ENCODE data around the gene STK32A. TPM values are rescaled to one million over a fixed set of nuclear protein-coding genes. Genes with fewer than 3 reads are reported as not detected.

STK32A gene
- total and polyA plus RNA-seq, 4 donors: 0.03 to 0.17 (median 0.09) TPM

- TF ChIP-seq ZBTB33 (IDR thresholded peaks at IDR 0.05) (no peak), YY1 (IDR thresholded peaks at IDR 0.05) (no peak), HNF4G (IDR thresholded peaks at IDR 0.05) (no peak), EGR1 (IDR thresholded peaks at IDR 0.05; ENCODE audit: low read depth in 2 of 2) (no peak), RXRA (IDR thresholded peaks at IDR 0.05) (no peak), RAD21 (IDR thresholded peaks at IDR 0.05) (no peak), TAF1 (conservative IDR thresholded peaks at IDR 0.05) (no peak)
Observed at GRCh38 chr5:147340941-147341340, 106.1 kb downstream of the STK32A start (continued).

GRCh38 chr5:147341345-147341744 lies 106.5 kb downstream of the STK32A start:
- no peak overlapping the region for H3K9ac ChIP-seq (ENCODE audit: low read depth in 1 of 2, low read length in 2 of 2)
- H3K9me3 ChIP-seq (ENCODE audit: control insufficient read depth in 4 of 4, low read length in 3 of 4): peaks cover 0 to 2% (median 0%) of the 10 kb centered on the region in 4 donors
- H3K4me1 ChIP-seq (ENCODE audit: control insufficient read depth in 4 of 4, insufficient read depth in 4 of 4, low read length in 3 of 4): no peaks in the 10 kb centered on the region
- no peak overlapping the region for H3K4me3 ChIP-seq (ENCODE audit: low read depth in 1 of 3, low read length in 3 of 3)
- H3K36me3 ChIP-seq (ENCODE audit: control insufficient read depth in 4 of 4, insufficient read depth in 3 of 4, low read depth in 1 of 4, low read length in 3 of 4): no peaks in the 10 kb centered on the region
- H3K27ac ChIP-seq (ENCODE audit: low read depth in 1 of 2, low read length in 2 of 2): no peak overlapping the region
- no peak for DNase-seq (ENCODE audit: low spot score)
- no peaks in the 10 kb centered on the region for H3K27me3 ChIP-seq (ENCODE audit: control insufficient read depth in 4 of 4, insufficient read depth in 4 of 4, low read length in 3 of 4)
- TF ChIP-seq EGR1 (IDR thresholded peaks at IDR 0.05; ENCODE audit: low read depth in 2 of 2) (no peak), RAD21 (IDR thresholded peaks at IDR 0.05) (no peak), GABPA (IDR thresholded peaks at IDR 0.05 in 1 of 2, conservative IDR thresholded peaks at IDR 0.05 in 1 of 2) (no peak), ATF3 (IDR thresholded peaks at IDR 0.05) (no peak), YY1 (IDR thresholded peaks at IDR 0.05) (no peak), HNF4G (IDR thresholded peaks at IDR 0.05) (no peak), TAF1 (conservative IDR thresholded peaks at IDR 0.05) (no peak), FOXA1 (IDR thresholded peaks at IDR 0.05) (no peak), REST (IDR thresholded peaks at IDR 0.05) (no peak), SP1 (IDR thresholded peaks at IDR 0.05) (no peak)

GRCh38 chr5:147344861-147345260 lies 110.0 kb downstream of the STK32A start:
- 31% methylated on average over 1 of the region's 1 CpG for WGBS
- Histone ChIP-seq H3K4me3 (ENCODE audit: low read depth in 1 of 3, low read length in 3 of 3) (no peak overlapping the region), H3K9me3 (ENCODE audit: control insufficient read depth in 4 of 4, low read length in 3 of 4) (no peaks in the 10 kb centered on the region), H3K27me3 (ENCODE audit: control insufficient read depth in 4 of 4, insufficient read depth in 4 of 4, low read length in 3 of 4) (no peaks in the 10 kb centered on the region), H3K9ac (ENCODE audit: low read depth in 1 of 2, low read length in 2 of 2) (no peak overlapping the region), H3K4me1 (ENCODE audit: control insufficient read depth in 4 of 4, insufficient read depth in 4 of 4, low read length in 3 of 4) (no peaks in the 10 kb centered on the region), H3K27ac (ENCODE audit: low read depth in 1 of 2, low read length in 2 of 2) (no peak overlapping the region), H3K36me3 (ENCODE audit: control insufficient read depth in 4 of 4, insufficient read depth in 3 of 4, low read depth in 1 of 4, low read length in 3 of 4) (no peaks in the 10 kb centered on the region)
- no peak for DNase-seq (ENCODE audit: low spot score)
- TF ChIP-seq EGR1 (IDR thresholded peaks at IDR 0.05; ENCODE audit: low read depth in 2 of 2) (no peak), FOXA1 (IDR thresholded peaks at IDR 0.05) (no peak), RAD21 (IDR thresholded peaks at IDR 0.05) (no peak)

Measured in liver (tissue), 9 donors.